NB4 (cell line): ENCODE results near the gene SAMM50.

ENCODE experiments used
- DNase-seq: peaks from one replicate; pipeline ENCODE4 v3.0.0; 2010; ENCODE audit warnings: low read depth
- H3K4me3 ChIP-seq: one replicate; pipeline ENCODE4 v1.5.1; 2011; ENCODE audit warnings: mild to moderate bottlenecking, low read depth, low read length, moderate library complexity
- MYC ChIP-seq: IDR thresholded peaks from 2 replicates; pipeline ENCODE4 v1.6.1; 2011; ENCODE audit warnings: low read depth, low read length
- POLR2A ChIP-seq: IDR thresholded peaks from 2 replicates; pipeline ENCODE4 v1.6.1; 2011; ENCODE audit warnings: mild to moderate bottlenecking; ENCODE audit not compliant: insufficient read length; ENCODE audit errors: extremely low read depth
- TF ChIP-seq, protein P1 (sequence below): IDR thresholded peaks from one replicate; pipeline ENCODE4 v1.5.1; 2012; ENCODE audit warnings: low read depth, low read length
- TF ChIP-seq, protein P2 (sequence below): IDR thresholded peaks from 2 replicates; pipeline ENCODE4 v1.6.1; 2011; ENCODE audit warnings: low read depth, low read length

The SAMM50 gene

DNA sequence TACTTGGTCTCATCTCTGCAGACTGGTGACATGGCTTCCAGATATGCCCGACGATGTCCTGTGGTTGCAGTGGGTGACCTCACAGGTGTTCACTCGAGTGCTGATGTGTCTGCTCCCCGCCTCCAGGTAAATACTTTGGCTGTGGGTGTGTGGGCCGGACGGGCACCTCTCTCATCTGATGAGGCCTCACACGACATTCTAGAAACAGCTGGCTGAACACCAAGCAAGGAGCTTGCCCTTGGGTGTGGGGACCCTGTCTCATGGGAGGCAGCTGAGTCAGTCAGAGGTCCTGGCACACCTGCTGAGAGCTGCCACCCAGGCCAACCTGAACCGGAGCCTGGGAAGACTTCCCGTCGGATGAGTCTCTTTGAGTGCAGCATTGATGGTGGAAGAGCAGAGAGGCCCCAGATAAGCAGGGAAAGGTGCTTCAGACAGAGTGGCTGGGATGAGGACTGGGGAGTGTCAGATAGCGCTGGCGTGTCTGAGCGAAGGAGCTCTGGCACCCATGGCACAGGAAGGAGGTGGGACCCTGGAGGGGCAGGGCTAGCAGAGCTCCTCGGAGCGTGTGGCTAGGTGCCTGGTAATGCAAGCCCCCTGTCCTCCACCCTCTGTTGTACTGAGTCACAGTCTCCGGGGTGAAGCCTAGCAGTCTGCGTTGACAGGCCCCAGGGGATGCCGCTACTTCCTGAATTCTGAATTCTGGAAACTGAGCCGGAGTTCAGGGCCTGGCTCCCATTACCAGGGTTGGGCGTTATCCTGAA lies 10.4 kb upstream of the SAMM50 start:
- TF ChIP-seq POLR2A: no peak
- TF ChIP-seq, protein P1, sequence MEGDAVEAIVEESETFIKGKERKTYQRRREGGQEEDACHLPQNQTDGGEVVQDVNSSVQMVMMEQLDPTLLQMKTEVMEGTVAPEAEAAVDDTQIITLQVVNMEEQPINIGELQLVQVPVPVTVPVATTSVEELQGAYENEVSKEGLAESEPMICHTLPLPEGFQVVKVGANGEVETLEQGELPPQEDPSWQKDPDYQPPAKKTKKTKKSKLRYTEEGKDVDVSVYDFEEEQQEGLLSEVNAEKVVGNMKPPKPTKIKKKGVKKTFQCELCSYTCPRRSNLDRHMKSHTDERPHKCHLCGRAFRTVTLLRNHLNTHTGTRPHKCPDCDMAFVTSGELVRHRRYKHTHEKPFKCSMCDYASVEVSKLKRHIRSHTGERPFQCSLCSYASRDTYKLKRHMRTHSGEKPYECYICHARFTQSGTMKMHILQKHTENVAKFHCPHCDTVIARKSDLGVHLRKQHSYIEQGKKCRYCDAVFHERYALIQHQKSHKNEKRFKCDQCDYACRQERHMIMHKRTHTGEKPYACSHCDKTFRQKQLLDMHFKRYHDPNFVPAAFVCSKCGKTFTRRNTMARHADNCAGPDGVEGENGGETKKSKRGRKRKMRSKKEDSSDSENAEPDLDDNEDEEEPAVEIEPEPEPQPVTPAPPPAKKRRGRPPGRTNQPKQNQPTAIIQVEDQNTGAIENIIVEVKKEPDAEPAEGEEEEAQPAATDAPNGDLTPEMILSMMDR: no peak
- peak; percentile 91 for DNase-seq
- H3K4me3 ChIP-seq: no peak overlapping the region

DNA sequence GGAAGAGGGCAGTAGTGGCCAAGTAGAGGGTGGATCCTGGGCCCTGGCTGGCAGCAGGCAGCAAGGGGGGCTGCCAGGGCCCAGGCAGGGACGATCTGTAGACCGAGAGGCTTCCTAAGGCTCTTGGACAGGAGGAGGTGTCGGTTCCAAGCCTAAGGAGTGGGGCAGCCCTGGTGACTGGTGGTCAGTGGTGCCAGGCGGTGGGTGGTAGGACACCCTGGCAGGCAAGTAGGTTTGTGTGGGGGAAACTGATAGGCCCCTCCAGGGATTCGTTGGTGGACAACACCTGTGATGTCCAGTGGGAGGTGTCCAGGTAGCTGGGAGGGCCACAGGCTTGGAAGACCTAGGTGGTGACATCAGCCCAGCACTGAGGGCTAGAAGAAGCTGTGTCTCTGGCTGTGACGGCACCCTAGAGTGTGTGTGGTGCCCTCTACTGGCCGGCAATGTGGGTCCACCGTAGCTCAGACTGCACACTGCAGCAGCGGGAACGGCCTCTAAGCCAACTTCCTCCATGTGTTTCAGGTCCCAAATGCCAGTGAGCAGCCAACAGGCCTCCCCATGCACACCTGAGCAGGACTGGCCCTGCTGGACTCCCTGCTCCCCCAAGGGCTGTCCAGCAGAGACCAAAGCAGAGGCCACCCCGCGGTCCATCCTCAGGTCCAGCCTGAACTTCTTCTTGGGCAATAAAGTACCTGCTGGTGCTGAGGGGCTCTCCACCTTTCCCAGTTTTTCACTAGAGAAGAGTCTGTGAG lies 9.4 kb upstream of the SAMM50 start:
- TF ChIP-seq, protein P1: peak; percentile 82
- TF ChIP-seq, protein P2, sequence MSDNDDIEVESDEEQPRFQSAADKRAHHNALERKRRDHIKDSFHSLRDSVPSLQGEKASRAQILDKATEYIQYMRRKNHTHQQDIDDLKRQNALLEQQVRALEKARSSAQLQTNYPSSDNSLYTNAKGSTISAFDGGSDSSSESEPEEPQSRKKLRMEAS: peak; percentile 44
- TF ChIP-seq MYC: peak; percentile 39; the same call in 1 of the 2 replicates
- no peak for TF ChIP-seq POLR2A
- H3K4me3 ChIP-seq: no peak overlapping the region
- DNase-seq: peak; percentile 90

DNA sequence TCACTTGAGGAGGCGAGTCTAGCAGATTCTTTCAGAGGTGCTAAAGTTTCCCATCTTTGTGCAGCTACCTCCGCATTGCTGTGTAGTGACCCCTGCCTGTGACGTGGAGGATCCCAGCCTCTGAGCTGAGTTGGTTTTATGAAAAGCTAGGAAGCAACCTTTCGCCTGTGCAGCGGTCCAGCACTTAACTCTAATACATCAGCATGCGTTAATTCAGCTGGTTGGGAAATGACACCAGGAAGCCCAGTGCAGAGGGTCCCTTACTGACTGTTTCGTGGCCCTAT lies 8.9 kb upstream of the SAMM50 start:
- H3K4me3 ChIP-seq: no peak overlapping the region
- peak; percentile 46 for DNase-seq
- TF ChIP-seq, protein P2: no peak
- TF ChIP-seq POLR2A (no peak), MYC (no peak)
- TF ChIP-seq, protein P1: peak; percentile 31

- TF ChIP-seq, protein P2: no peak
- TF ChIP-seq POLR2A: no peak
- TF ChIP-seq, protein P1: no peak
- TF ChIP-seq MYC: no peak
- no peak overlapping the region for H3K4me3 ChIP-seq
These were observed 6.3 kb upstream of the SAMM50 start for GRCh38 chr22:43948836-43949406.

DNA sequence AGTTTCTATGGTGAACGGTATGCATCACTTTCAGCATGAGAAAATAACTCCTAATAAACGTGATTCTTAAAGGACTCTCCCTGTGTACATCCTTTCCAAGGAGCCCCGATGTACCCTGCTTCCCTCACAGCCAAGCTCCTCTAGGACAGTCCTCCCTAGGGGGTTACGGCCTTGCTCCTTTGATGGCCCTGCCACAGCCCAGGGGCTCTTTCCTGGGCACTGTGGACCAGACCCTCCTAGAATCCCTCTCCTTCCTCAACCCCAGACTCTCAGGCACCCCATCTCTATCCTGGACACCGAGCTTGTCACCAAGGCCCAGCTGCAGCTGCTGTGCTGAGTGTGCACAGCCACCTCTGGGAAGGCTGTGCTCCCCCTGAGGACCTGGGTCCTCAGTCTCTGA lies 3.9 kb upstream of the SAMM50 start:
- H3K4me3 ChIP-seq: no peak overlapping the region
- no peak for TF ChIP-seq MYC
- TF ChIP-seq, protein P1: no peak
- TF ChIP-seq, protein P2: no peak
- TF ChIP-seq POLR2A: no peak
- DNase-seq: no peak

More at GRCh38 chr22:43948836-43949406, 6.3 kb upstream of the SAMM50 start:
- DNase-seq: no peak
